HepG2 (cell line): ENCODE measurements around the gene SLC7A6OS. TPM values are rescaled to one million over a fixed set of nuclear protein-coding genes. Genes with fewer than 3 reads are reported as not detected.

Source experiments
- AKAP8 ChIP-seq: sonication (generic); formaldehyde crosslinking; IDR thresholded peaks from 2 replicates; pipeline ENCODE4 v1.5.1; 2020; ENCODE audit warnings: mild to moderate bottlenecking, missing genetic modification reagents
- CREB3 ChIP-seq: sonication (generic); formaldehyde crosslinking; IDR thresholded peaks from 2 replicates; pipeline ENCODE4 v1.5.0; 2020; ENCODE audit warnings: missing genetic modification reagents
- ELF3 ChIP-seq: IDR thresholded peaks from 2 replicates; pipeline ENCODE4 v1.6.1; 2016; ENCODE audit warnings: missing genetic modification reagents, missing compliant biosample characterization
- GABPA ChIP-seq, 2 experiments: IDR thresholded peaks; 2 replicates each; pipeline ENCODE4 v1.6.1; 2011 to 2016; ENCODE audit warnings: low read depth in 2 of 2, low read length in 1 of 2, missing biosample characterization in 1 of 2, missing genetic modification characterization in 1 of 2
- HMGXB3 ChIP-seq: sonication (generic); formaldehyde crosslinking; IDR thresholded peaks from 2 replicates; pipeline ENCODE4 v1.4.0; 2020; ENCODE audit warnings: missing genetic modification reagents, borderline replicate concordance
- HOXA3 ChIP-seq: sonication (generic); formaldehyde crosslinking; IDR thresholded peaks from 2 replicates; pipeline ENCODE4 v1.5.0; 2020; ENCODE audit warnings: missing genetic modification reagents
- JUNB ChIP-seq: sonication (generic); formaldehyde crosslinking; IDR thresholded peaks from 2 replicates; pipeline ENCODE4 v1.8.0; 2022; ENCODE audit warnings: missing genetic modification reagents, mild to moderate bottlenecking, borderline replicate concordance
- KAT2B ChIP-seq: fragments of 150-350 bp; IDR thresholded peaks from 2 replicates; pipeline ENCODE4 v1.6.1; 2014; ENCODE audit warnings: low read depth, low read length, borderline replicate concordance
- NFKBIZ ChIP-seq: IDR thresholded peaks from 2 replicates; pipeline ENCODE4 v1.6.1; 2018; ENCODE audit warnings: missing genetic modification reagents, missing compliant biosample characterization
- NONO ChIP-seq, 2 experiments: fragments of 450-650 bp in 1 of 2; sonication (generic) in 1 of 2; formaldehyde crosslinking in 1 of 2; IDR thresholded peaks in 1 of 2; conservative IDR thresholded peaks in 1 of 2; 2 replicates each; pipeline versions ENCODE4 v1.6.1 to v1.8.0; 2017 to 2022; ENCODE audit warnings: mild to moderate bottlenecking in 1 of 2, missing genetic modification reagents in 1 of 2, moderate library complexity in 1 of 2
- NPAS2 ChIP-seq: sonication (generic); formaldehyde crosslinking; IDR thresholded peaks from 2 replicates; pipeline ENCODE4 v1.8.0; 2022; ENCODE audit warnings: mild to moderate bottlenecking, missing genetic modification reagents, borderline replicate concordance
- PITX1 ChIP-seq: sonication (generic); formaldehyde crosslinking; IDR thresholded peaks from 2 replicates; pipeline ENCODE4 v1.5.1; 2020; ENCODE audit warnings: mild to moderate bottlenecking, missing genetic modification reagents
- SP140L ChIP-seq: sonication (generic); formaldehyde crosslinking; IDR thresholded peaks from 2 replicates; pipeline ENCODE4 v1.4.0; 2020; ENCODE audit warnings: missing genetic modification reagents, borderline replicate concordance
- SP2 ChIP-seq: sonication (generic); formaldehyde crosslinking; IDR thresholded peaks from 2 replicates; pipeline ENCODE4 v1.5.1; 2020; ENCODE audit warnings: mild to moderate bottlenecking, missing genetic modification reagents
- SRSF9 ChIP-seq: fragments of 200-400 bp; formaldehyde crosslinking; IDR thresholded peaks from 2 replicates; pipeline ENCODE4 v1.6.1; 2018; ENCODE audit warnings: borderline replicate concordance, mild to moderate bottlenecking, low read depth, low read length; ENCODE audit not compliant: insufficient read depth, poor library complexity, severe bottlenecking
- ZBTB37 ChIP-seq: sonication (generic); formaldehyde crosslinking; IDR thresholded peaks from 2 replicates; pipeline ENCODE4 v1.4.0; 2020; ENCODE audit warnings: mild to moderate bottlenecking, missing genetic modification reagents
- ZFAT ChIP-seq: sonication (generic); formaldehyde crosslinking; conservative IDR thresholded peaks from 2 replicates; pipeline ENCODE4 v1.8.1; 2023; ENCODE audit warnings: missing genetic modification reagents, inconsistent platforms
- ZFY ChIP-seq: sonication (generic); formaldehyde crosslinking; IDR thresholded peaks from 2 replicates; pipeline ENCODE4 v1.4.0; 2020; ENCODE audit warnings: missing genetic modification reagents
- ZFYVE20 ChIP-seq: sonication (generic); formaldehyde crosslinking; IDR thresholded peaks from 2 replicates; pipeline ENCODE4 v1.8.0; 2023; ENCODE audit warnings: low read depth, mild to moderate bottlenecking, moderate library complexity, missing genetic modification reagents, borderline replicate concordance
- ZNF546 ChIP-seq: sonication (generic); formaldehyde crosslinking; conservative IDR thresholded peaks from 2 replicates; pipeline ENCODE4 v1.8.1; 2023; ENCODE audit warnings: mild to moderate bottlenecking, missing genetic modification reagents
- ZNF672 ChIP-seq: sonication (generic); formaldehyde crosslinking; IDR thresholded peaks from 2 replicates; pipeline ENCODE4 v1.8.1; 2022; ENCODE audit warnings: missing genetic modification reagents
- ZNF749 ChIP-seq: sonication (generic); formaldehyde crosslinking; IDR thresholded peaks from 2 replicates; pipeline ENCODE4 v1.8.0; 2022; ENCODE audit warnings: mild to moderate bottlenecking, missing genetic modification reagents, moderate library complexity, borderline replicate concordance
- ZSCAN29 ChIP-seq: sonication (generic); formaldehyde crosslinking; conservative IDR thresholded peaks from 2 replicates; pipeline ENCODE4 v1.4.0; 2020; ENCODE audit warnings: mild to moderate bottlenecking, missing genetic modification reagents
- polyA plus RNA-seq, 8 experiments: library from polyadenylated mRNA; depleted of rRNA in 3 of 8; stranded (reverse) in 7 of 8; unstranded in 1 of 8; fragments of >200 nt; fragmentation: Illumina TruSeq in 4 of 8; extraction: Trizol in 4 of 8; gene quantifications; 2 replicates each; pipeline versions ENCODE4 v1.2.1 to v1.2.3, GENCODE V29; 2011 to 2016; ENCODE audit warnings: low read depth in 4 of 8, missing spikeins in 1 of 8, mixed read lengths in 1 of 8; ENCODE audit not compliant: insufficient read depth in 1 of 8
- total RNA-seq, 5 experiments: library from RNA; depleted of rRNA; stranded (reverse); fragments of >200 nt; fragmentation: Illumina TruSeq; extraction: Trizol; gene quantifications; 2 replicates each; pipeline ENCODE4 v1.2.3, GENCODE V29; 2016; ENCODE audit warnings: low read depth in 1 of 5

Gene SLC7A6OS
- total and polyA plus RNA-seq, 2 of the 13 experiments (the other 11 are each of a cell fraction or from before 2014, with no cell fraction given), result 11.2 to 21.5 TPM

GRCh38 chr16:68328151-68328859 lies 17.6 kb upstream of the SLC7A6OS start (continued):
- no peak for TF ChIP-seq CREB3 (CRISPR knock-in tag)
- TF ChIP-seq ZSCAN29 (CRISPR knock-in tag), result peak; percentile 61; the same call in 1 of the 2 replicates
- no peak for TF ChIP-seq GABPA (IDR thresholded peaks at IDR 0.05; ENCODE audit: low read depth, low read length)
- no peak for TF ChIP-seq GABPA (CRISPR knock-in tag; IDR thresholded peaks at IDR 0.05; ENCODE audit: low read depth)
- no peak for TF ChIP-seq NPAS2 (CRISPR knock-in tag)
- no peak; the same call in 1 of the 2 replicates for TF ChIP-seq HMGXB3
- TF ChIP-seq SP140L, result no peak
- peak; percentile 49; the same call in 1 of the 2 replicates for TF ChIP-seq PITX1
- TF ChIP-seq KAT2B, result no peak
- TF ChIP-seq ZBTB37 (CRISPR knock-in tag), result peak; percentile 65; the same call in 1 of the 2 replicates
- TF ChIP-seq NFKBIZ, result no peak; the same call in 1 of the 2 replicates
- TF ChIP-seq JUNB (CRISPR knock-in tag), result no peak
- no peak for TF ChIP-seq NONO (IDR thresholded peaks at IDR 0.05)
- no peak for TF ChIP-seq NONO (CRISPR knock-in tag; conservative IDR thresholded peaks at IDR 0.05)
- peak; percentile 26; the same call in 1 of the 2 replicates for TF ChIP-seq HOXA3
- no peak for TF ChIP-seq SP2 (CRISPR knock-in tag)
- TF ChIP-seq ZNF749 (CRISPR knock-in tag), result no peak
- TF ChIP-seq ZNF672 (CRISPR knock-in tag), result no peak
- TF ChIP-seq ZFY (CRISPR knock-in tag), result no peak
- TF ChIP-seq ZNF546 (CRISPR knock-in tag), result no peak
- TF ChIP-seq SRSF9, result no peak
- no peak for TF ChIP-seq ZFAT
- TF ChIP-seq AKAP8 (CRISPR knock-in tag), result no peak
- TF ChIP-seq ELF3 (CRISPR knock-in tag), result peak; percentile 80
- TF ChIP-seq ZFYVE20 (CRISPR knock-in tag), result no peak
